Mesenchymal stem cell (in vitro differentiated cells and primary cell): Measurements from ENCODE around the gene MBLAC2.
A peak's percentile ranks its signal among the peaks of the same experiment; 100 is the strongest.

Experiments
- DNase-seq: peaks from one replicate; pipeline ENCODE4 v3.0.0-alpha.2; 2013
- H2AFZ ChIP-seq: one replicate; pipeline ENCODE4 v1.6.1; 2013; ENCODE audit warnings: low read depth, mild to moderate bottlenecking, control low read depth, inconsistent platforms, low read length, moderate library complexity
- H2AK5ac ChIP-seq: 2 replicates; pipeline ENCODE4 v1.6.1; 2013; ENCODE audit warnings: low read length, moderate library complexity, mild to moderate bottlenecking, inconsistent platforms; ENCODE audit not compliant: severe bottlenecking
- H2BK120ac ChIP-seq: one replicate; pipeline ENCODE4 v1.6.1; 2013; ENCODE audit warnings: low read depth, mild to moderate bottlenecking, inconsistent platforms, low read length, moderate library complexity
- H2BK12ac ChIP-seq, 2 experiments: one replicate each; pipeline ENCODE4 v1.6.1; 2013; ENCODE audit warnings: inconsistent platforms in 2 of 2, low read length in 2 of 2, mild to moderate bottlenecking in 2 of 2, moderate library complexity in 2 of 2, control low read depth in 1 of 2
- H2BK15ac ChIP-seq: one replicate; pipeline ENCODE4 v1.6.1; 2013; ENCODE audit warnings: mild to moderate bottlenecking, low read depth, inconsistent platforms; ENCODE audit not compliant: poor library complexity, severe bottlenecking
- H2BK5ac ChIP-seq: 2 replicates; pipeline ENCODE4 v1.6.1; 2013; ENCODE audit warnings: low read depth, mild to moderate bottlenecking, low read length, control low read depth, inconsistent platforms; ENCODE audit not compliant: poor library complexity, severe bottlenecking
- H3K14ac ChIP-seq, 2 experiments: one replicate each; pipeline ENCODE4 v1.6.1; 2013; ENCODE audit warnings: inconsistent platforms in 2 of 2, low read length in 2 of 2, control low read depth in 1 of 2, mild to moderate bottlenecking in 1 of 2, moderate library complexity in 1 of 2
- H3K18ac ChIP-seq, 2 experiments: one replicate each; pipeline ENCODE4 v1.6.1; 2013; ENCODE audit warnings: inconsistent platforms in 2 of 2, low read length in 2 of 2, control low read depth in 1 of 2, low read depth in 1 of 2, mild to moderate bottlenecking in 1 of 2
- H3K23ac ChIP-seq, 2 experiments: one replicate each; pipeline ENCODE4 v1.6.1; 2013; ENCODE audit warnings: inconsistent platforms in 2 of 2, low read length in 2 of 2, mild to moderate bottlenecking in 2 of 2, moderate library complexity in 2 of 2, control low read depth in 1 of 2
- H3K27ac ChIP-seq: 2 replicates; pipeline ENCODE4 v1.5.1; 2013; ENCODE audit warnings: mild to moderate bottlenecking, moderate library complexity, low read length, control low read depth, inconsistent platforms; ENCODE audit not compliant: poor library complexity, severe bottlenecking
- H3K27me3 ChIP-seq, 2 experiments: 2 replicates each; pipeline versions ENCODE4 v1.6.1 to v1.7.0; 2013; ENCODE audit warnings: low read length in 2 of 2, mild to moderate bottlenecking in 2 of 2, moderate library complexity in 2 of 2, control low read depth in 1 of 2, inconsistent platforms in 1 of 2; ENCODE audit not compliant: control insufficient read depth in 1 of 2, insufficient read depth in 1 of 2
- H3K36me3 ChIP-seq, 2 experiments: 2 replicates each; pipeline versions ENCODE4 v1.6.1 to v1.7.0; 2013; ENCODE audit warnings: low read length in 2 of 2, control low read depth in 1 of 2, inconsistent platforms in 1 of 2, low read depth in 1 of 2, mild to moderate bottlenecking in 1 of 2; ENCODE audit not compliant: insufficient read depth in 2 of 2, control insufficient read depth in 1 of 2
- H3K4ac ChIP-seq, 2 experiments: one replicate each; pipeline ENCODE4 v1.6.1; 2013; ENCODE audit warnings: inconsistent platforms in 2 of 2, low read length in 2 of 2, mild to moderate bottlenecking in 2 of 2, moderate library complexity in 2 of 2, control low read depth in 1 of 2, low read depth in 1 of 2
- H3K4me1 ChIP-seq: 2 replicates; pipeline ENCODE4 v1.6.1; 2013; ENCODE audit warnings: low read depth, low read length, control low read depth; ENCODE audit not compliant: control insufficient read depth, insufficient read depth
- H3K4me2 ChIP-seq: 2 replicates; pipeline ENCODE4 v1.6.1; 2013; ENCODE audit warnings: low read length, mild to moderate bottlenecking, inconsistent platforms; ENCODE audit not compliant: poor library complexity, severe bottlenecking
- H3K4me3 ChIP-seq, 2 experiments: 2 replicates each; pipeline versions ENCODE4 v1.5.1 to v1.7.0; 2013; ENCODE audit warnings: low read length in 2 of 2, mild to moderate bottlenecking in 2 of 2, control low read depth in 1 of 2, low read depth in 1 of 2; ENCODE audit not compliant: insufficient read depth in 1 of 2
- H3K79me1 ChIP-seq: replicated peaks from 2 replicates; pipeline ENCODE4 v1.6.1; 2013; ENCODE audit warnings: mild to moderate bottlenecking, control low read depth, low read length, inconsistent platforms; ENCODE audit not compliant: poor library complexity, severe bottlenecking
- H3K9ac ChIP-seq: 2 replicates; pipeline ENCODE4 v1.7.0; 2013; ENCODE audit warnings: mild to moderate bottlenecking, low read length, moderate library complexity
- H3K9me3 ChIP-seq: 2 replicates; pipeline ENCODE4 v1.7.0; 2013; ENCODE audit warnings: mild to moderate bottlenecking, low read length; ENCODE audit not compliant: control insufficient read depth
- H4K8ac ChIP-seq: one replicate; pipeline ENCODE4 v1.6.1; 2013; ENCODE audit warnings: inconsistent platforms, mild to moderate bottlenecking, low read length, moderate library complexity
- H4K91ac ChIP-seq: one replicate; pipeline ENCODE4 v1.6.1; 2013; ENCODE audit warnings: mild to moderate bottlenecking, low read length, inconsistent platforms
- WGBS: methylation state at CpG from one replicate; pipeline ENCODE4 v1.1.7; 2013; ENCODE audit warnings: mixed read lengths; 5-methylcytosine and 5-hydroxymethylcytosine counted together

Gene MBLAC2

DNA sequence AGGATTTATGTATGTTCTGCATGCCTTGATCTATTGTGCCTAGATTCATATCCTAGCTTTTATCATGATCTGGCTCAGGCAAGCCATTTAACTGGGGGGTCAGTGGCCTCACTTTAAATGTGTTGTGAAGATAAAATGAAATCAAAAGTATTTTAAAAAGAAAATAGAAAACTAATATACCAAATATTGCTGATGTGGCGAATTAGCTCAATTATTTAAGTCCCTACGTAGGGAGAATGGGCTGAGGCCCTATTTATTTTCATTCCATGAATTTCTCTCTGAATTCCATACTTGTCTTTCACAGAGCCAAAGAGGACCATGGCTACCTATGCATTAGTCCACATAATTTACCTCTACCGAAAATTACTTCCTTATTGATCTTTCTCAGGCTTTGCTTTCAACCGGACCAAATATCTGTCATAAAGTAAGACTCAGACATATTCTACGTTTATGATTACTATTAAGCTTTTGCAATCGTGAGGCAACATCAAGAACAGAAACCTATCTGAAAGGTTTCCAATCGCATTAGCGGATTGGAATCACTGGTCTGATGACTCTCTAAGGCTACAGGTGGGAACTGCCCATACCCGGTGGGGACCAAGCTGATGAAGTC lies 1.7 kb downstream of the MBLAC2 start:
- Histone ChIP-seq H3K27me3 (no peaks in the 10 kb centered on the region), H3K4me1 (peaks cover 9% of the 10 kb centered on the region), H3K4me3 (peak overlapping the region in 1 of 2 experiments; percentile 97), H3K9ac (peak overlapping the region; percentile 87), H2AFZ (no peak overlapping the region), H2BK15ac (no peak overlapping the region), H2BK5ac (no peak overlapping the region), H3K9me3 (no peaks in the 10 kb centered on the region), H3K4me2 (peak overlapping the region; percentile 85), H3K79me1 (peaks cover 22% of the 10 kb centered on the region), H2BK12ac (no peak overlapping the region), H3K23ac (no peak overlapping the region), H3K27ac (no peak overlapping the region), H3K36me3 (no peaks in the 10 kb centered on the region), H3K14ac (no peak overlapping the region), H2BK120ac (no peak overlapping the region), H2AK5ac (no peak overlapping the region), H3K4ac (no peak overlapping the region), H4K91ac (no peak overlapping the region), H3K18ac (no peak overlapping the region), H4K8ac (no peak overlapping the region)
- DNase-seq, result no peak
- WGBS, result 50% methylated on average over 9 of the region's 9 CpGs

GRCh38 chr5:90461288-90461687 lies 13.3 kb downstream of the MBLAC2 start:
- Histone ChIP-seq H3K9me3 (no peaks in the 10 kb centered on the region), H3K27me3 (no peaks in the 10 kb centered on the region), H3K27ac (no peak overlapping the region), H2BK120ac (no peak overlapping the region), H3K4ac (no peak overlapping the region), H2AFZ (no peak overlapping the region), H3K4me2 (no peak overlapping the region), H4K8ac (no peak overlapping the region), H3K36me3 (peaks cover 0 to 4% of the 10 kb centered on the region in 2 experiments), H2BK5ac (no peak overlapping the region), H3K9ac (no peak overlapping the region), H3K4me3 (no peak overlapping the region), H2BK15ac (no peak overlapping the region), H3K79me1 (peaks cover 9% of the 10 kb centered on the region), H2BK12ac (no peak overlapping the region), H2AK5ac (no peak overlapping the region), H3K4me1 (no peaks in the 10 kb centered on the region), H3K18ac (no peak overlapping the region), H4K91ac (no peak overlapping the region), H3K23ac (no peak overlapping the region), H3K14ac (no peak overlapping the region)
- 77% methylated on average over 4 of the region's 4 CpGs for WGBS
- no peak for DNase-seq

DNA sequence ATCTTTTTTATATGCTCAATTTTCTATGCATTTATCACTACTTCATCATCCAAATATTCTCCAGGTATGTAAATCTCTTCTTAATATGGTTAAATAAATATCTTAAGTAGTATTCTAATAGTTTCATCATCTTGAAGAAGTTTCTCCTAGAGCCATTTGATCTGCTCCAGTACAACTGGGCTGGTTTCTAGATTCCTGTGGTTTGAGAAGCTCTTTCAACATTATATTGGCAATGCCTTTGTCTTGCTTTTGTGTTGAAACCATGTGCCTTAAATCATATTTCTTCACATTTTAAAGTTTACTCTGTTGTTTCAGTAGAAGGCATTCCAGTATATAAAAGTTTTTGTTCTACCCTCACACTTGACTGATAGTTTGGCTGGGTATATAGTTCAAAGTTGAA lies 27.6 kb downstream of the MBLAC2 start:
- H3K4ac ChIP-seq, result no peak overlapping the region
- no peak overlapping the region for H3K23ac ChIP-seq
- no peak overlapping the region for H3K14ac ChIP-seq
- H3K9me3 ChIP-seq, result no peaks in the 10 kb centered on the region
- no peak overlapping the region for H3K4me3 ChIP-seq
- no peak overlapping the region for H4K8ac ChIP-seq
- H3K4me2 ChIP-seq, result no peak overlapping the region
- no peaks in the 10 kb centered on the region for H3K36me3 ChIP-seq
- no peak overlapping the region for H3K18ac ChIP-seq
- H2AK5ac ChIP-seq, result no peak overlapping the region
- no peaks in the 10 kb centered on the region for H3K27me3 ChIP-seq
- no peak overlapping the region for H3K9ac ChIP-seq
- H2BK12ac ChIP-seq, result no peak overlapping the region
- H4K91ac ChIP-seq, result no peak overlapping the region
- no peak for DNase-seq
- no peak overlapping the region for H3K27ac ChIP-seq
- no peak overlapping the region for H2AFZ ChIP-seq
- no peak overlapping the region for H2BK15ac ChIP-seq
- no peak overlapping the region for H2BK120ac ChIP-seq
- no peaks in the 10 kb centered on the region for H3K79me1 ChIP-seq
- no peak overlapping the region for H2BK5ac ChIP-seq
- H3K4me1 ChIP-seq, result no peaks in the 10 kb centered on the region

GRCh38 chr5:90440644-90441043 lies 33.9 kb downstream of the MBLAC2 start:
- Histone ChIP-seq H3K79me1 (no peaks in the 10 kb centered on the region), H3K4me2 (no peak overlapping the region), H2BK5ac (no peak overlapping the region), H4K91ac (no peak overlapping the region), H3K9ac (peak overlapping the region; percentile 91), H3K36me3 (no peaks in the 10 kb centered on the region), H3K27me3 (peaks cover 0 to 9% of the 10 kb centered on the region in 2 experiments), H3K23ac (no peak overlapping the region), H2AFZ (no peak overlapping the region), H3K9me3 (no peaks in the 10 kb centered on the region), H3K18ac (no peak overlapping the region), H2BK15ac (no peak overlapping the region), H3K14ac (no peak overlapping the region), H4K8ac (no peak overlapping the region), H3K4ac (no peak overlapping the region), H3K4me1 (no peaks in the 10 kb centered on the region), H2BK12ac (no peak overlapping the region), H2AK5ac (no peak overlapping the region), H3K4me3 (no peak overlapping the region), H2BK120ac (no peak overlapping the region), H3K27ac (no peak overlapping the region)
- no peak for DNase-seq
- no CpG with 5 or more reads among the region's 2 CpGs for WGBS
